Activated T-helper 2 cell treated with anti-CD3 and anti-CD28 coated beads, Interferon-gamma antibody, Interleukin-2, Interleukin-4, amounts not matched to agents 10 μg/mL and 5 μg/mL and 100 μg/mL, durations not matched to agents 14 hours and 24 hours and 36 hours (primary cell): ENCODE measurements around the gene SLC29A2. TPM values are rescaled to one million over a fixed set of nuclear protein-coding genes. Genes with fewer than 3 reads are reported as not detected.

Experiments used
- DNase-seq: peaks from one replicate; pipeline ENCODE4 v3.0.0; 2021; ENCODE audit warnings: low spot score
- H3K27ac Mint-ChIP-seq: one replicate; pipeline ENCODE4 v1.8.0; 2021; ENCODE audit warnings: mixed read lengths
- H3K27me3 Mint-ChIP-seq: one replicate; pipeline ENCODE4 v1.8.0; 2021; ENCODE audit warnings: low read depth, mixed read lengths
- H3K36me3 Mint-ChIP-seq: one replicate; pipeline ENCODE4 v1.8.0; 2021; ENCODE audit warnings: low read depth, mixed read lengths
- H3K4me1 Mint-ChIP-seq: one replicate; pipeline ENCODE4 v1.8.0; 2021; ENCODE audit warnings: low read depth, mixed read lengths
- H3K4me3 Mint-ChIP-seq: one replicate; pipeline ENCODE4 v1.8.0; 2021; ENCODE audit warnings: low read depth, mild to moderate bottlenecking, moderate library complexity, mixed read lengths
- H3K9me3 Mint-ChIP-seq: one replicate; pipeline ENCODE4 v1.8.0; 2021; ENCODE audit warnings: mixed read lengths
- intact Hi-C: fragments of 100-400 bp; cut with micrococcal nuclease; formaldehyde crosslinking; loops from one replicate; pipeline ENCODE4 v1.15.1; 2023
- total RNA-seq: library from RNA; stranded (reverse); gene quantifications from 2 replicates; pipeline ENCODE4 v1.2.3, GENCODE V29; 2022

SLC29A2 gene
- total RNA-seq, 1 donor from 2014 or later = 18.7 TPM

DNA sequence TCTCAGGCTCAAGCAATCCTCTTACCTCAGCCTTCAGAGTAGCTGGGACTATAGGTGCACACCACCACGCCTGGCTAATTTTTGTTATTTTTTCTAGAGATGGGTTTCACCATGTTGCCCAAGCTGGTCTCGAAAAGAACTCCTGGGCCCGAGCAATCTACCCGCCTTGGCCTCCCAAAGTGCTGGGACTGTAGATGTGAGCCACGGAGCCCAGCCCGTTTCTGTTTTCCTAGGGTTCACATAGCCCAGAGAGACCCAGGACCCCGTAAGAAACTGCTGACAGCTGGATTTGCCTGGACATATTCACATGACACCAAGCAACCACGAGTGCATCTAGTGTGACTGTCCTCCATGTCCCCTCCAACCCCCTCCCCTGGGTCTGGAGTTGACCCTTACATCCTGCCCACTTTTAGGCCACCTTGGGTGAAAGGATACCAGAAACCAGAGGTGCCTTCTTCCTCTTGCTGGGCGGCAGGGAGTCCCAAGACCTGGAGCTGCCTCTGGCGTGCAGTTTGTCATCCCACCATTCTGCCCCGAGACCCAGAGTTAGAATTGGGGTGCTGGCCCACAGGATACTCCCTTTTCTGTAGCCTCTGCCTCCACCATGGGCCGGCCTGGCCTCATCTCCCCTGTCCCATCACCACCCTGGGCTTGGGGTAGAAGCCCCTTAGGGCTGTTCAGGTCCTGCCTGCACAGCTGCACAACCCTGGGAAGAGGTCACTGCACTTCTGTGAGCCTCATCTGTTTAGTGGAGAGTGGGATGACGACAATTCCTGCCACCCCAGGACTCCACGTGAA is 31.7 kb downstream of the SLC29A2 start:
- Mint-ChIP-seq H3K36me3 (peaks cover 52% of the 10 kb centered on the region), H3K27me3 (peaks cover 1% of the 10 kb centered on the region), H3K9me3 (no peaks in the 10 kb centered on the region), H3K27ac (no peak overlapping the region), H3K4me3 (no peak overlapping the region), H3K4me1 (peaks cover 32% of the 10 kb centered on the region)
- DNase-seq = no peak
- intact Hi-C loops = no loop called here

DNA sequence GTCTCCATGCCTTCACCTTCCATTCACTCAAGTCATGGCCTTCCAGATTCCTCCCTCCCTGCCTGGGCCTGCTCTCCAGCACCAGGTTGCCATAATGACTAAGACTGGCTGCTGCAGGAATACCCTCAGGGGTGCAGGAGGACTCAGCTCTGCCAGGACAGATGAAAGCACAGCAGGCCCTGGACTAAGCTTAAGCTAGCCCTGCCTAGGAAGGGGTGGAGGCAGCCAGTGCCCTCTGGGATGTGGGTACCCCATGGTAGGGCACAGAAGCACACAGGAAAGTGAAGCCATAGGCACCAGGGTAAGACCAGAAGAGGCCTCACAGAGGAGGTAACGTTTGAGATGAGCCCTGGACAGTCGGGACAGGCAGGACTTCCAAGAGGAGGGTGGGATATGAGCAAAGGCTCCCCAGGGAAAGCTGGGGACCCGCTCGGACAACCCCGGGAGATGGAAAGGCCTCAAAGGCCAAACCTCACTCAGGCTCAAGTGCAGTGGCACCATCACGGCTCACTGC is 32.3 kb downstream of the SLC29A2 start:
- peaks cover 46% of the 10 kb centered on the region for H3K36me3 Mint-ChIP-seq
- H3K9me3 Mint-ChIP-seq = no peaks in the 10 kb centered on the region
- intact Hi-C loops = no loop called here
- H3K4me3 Mint-ChIP-seq = no peak overlapping the region
- H3K27ac Mint-ChIP-seq = no peak overlapping the region
- H3K27me3 Mint-ChIP-seq = peaks cover 1% of the 10 kb centered on the region
- H3K4me1 Mint-ChIP-seq = peaks cover 29% of the 10 kb centered on the region
- no peak for DNase-seq

DNA sequence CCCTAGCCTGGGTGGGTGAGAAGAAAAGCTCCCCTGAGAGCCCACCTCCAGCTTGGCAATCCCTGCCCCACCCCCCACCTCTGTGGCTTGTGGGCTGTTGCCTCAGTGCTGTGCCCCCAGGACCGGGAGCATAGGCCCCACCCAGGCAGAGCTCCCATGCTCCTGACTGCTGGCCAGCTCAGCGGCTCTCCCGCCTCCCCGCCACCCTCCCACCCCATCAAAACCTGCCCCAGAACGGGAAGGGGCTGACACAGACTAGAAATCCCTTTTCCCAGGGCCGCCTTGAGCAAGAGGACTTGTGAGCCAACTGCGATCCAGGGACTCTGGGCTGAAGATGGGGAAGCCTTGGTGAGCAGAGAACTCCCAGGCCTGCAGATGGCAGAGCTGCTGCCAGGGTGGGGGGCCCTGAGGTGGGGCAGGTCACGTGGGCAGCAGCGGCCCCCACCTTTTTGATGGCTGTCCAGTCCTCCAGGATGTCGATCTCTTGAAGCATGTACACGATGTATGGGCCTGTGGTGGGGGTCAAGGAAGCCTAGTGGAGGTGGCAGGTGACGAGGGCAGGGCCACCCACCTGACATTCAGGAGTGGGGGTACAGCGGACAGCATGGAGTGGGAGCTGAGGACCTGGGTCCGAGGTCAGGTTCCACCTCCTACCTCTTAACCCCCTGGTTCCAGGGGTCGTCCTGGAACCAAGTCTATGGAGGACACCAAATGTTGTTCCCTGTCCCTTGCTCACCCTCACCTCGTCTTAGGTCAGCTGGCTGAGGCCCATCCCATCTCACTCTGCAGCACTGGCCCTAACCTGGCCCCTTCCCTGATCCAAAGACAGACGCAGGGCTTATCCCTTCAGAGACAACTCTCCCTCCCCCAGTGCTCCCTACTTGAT is 33.0 kb downstream of the SLC29A2 start:
- Mint-ChIP-seq H3K36me3 (peaks cover 46% of the 10 kb centered on the region), H3K4me3 (no peak overlapping the region), H3K9me3 (no peaks in the 10 kb centered on the region), H3K27ac (no peak overlapping the region), H3K4me1 (peaks cover 24% of the 10 kb centered on the region), H3K27me3 (peaks cover 1% of the 10 kb centered on the region)
- intact Hi-C loops = no loop called here
- no peak for DNase-seq

DNA sequence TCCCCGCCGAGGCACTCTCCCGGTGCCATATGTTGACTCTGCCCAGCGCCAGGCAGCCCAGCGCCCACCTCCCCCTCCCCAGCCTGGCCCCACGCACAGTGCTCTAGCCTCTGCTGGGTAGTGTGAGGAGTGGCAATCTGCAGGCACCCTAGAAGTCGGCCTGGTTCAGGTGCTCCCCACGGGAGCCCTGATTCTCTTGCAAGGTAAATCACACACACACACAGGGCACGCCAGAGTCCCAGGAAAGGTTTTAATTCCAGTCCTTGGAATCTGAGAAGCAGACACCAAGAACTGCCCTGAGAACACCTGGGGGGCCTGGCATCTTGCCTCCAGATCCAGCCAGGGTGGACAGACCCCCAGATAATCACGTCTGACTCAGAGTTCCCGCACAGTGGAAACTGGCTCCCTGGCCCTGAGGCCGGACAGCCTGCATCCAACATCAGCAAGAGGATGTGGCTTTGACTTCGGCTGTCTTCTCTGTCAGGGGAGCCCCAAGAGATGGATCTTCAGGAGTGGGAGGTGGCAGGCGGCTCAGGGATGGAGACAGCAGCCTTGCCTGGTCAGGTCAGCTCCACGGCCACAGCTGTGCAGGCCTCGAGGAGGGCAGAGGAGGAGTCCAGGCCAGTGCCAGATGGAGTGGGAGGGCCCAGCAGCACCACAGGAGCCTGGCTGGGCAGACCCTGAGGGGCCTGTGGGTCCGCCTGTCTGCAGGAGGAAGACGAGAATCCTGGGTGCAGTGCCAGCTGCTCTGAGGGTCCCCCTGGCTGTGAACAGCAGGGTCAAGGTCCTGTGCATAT is 34.3 kb downstream of the SLC29A2 start:
- intact Hi-C loops = no loop called here
- Mint-ChIP-seq H3K27me3 (peaks cover 1% of the 10 kb centered on the region), H3K4me1 (peaks cover 16% of the 10 kb centered on the region), H3K9me3 (no peaks in the 10 kb centered on the region), H3K27ac (peak overlapping the region; percentile 71), H3K4me3 (peak overlapping the region; percentile 17), H3K36me3 (peaks cover 39% of the 10 kb centered on the region)
- DNase-seq = no peak

DNA sequence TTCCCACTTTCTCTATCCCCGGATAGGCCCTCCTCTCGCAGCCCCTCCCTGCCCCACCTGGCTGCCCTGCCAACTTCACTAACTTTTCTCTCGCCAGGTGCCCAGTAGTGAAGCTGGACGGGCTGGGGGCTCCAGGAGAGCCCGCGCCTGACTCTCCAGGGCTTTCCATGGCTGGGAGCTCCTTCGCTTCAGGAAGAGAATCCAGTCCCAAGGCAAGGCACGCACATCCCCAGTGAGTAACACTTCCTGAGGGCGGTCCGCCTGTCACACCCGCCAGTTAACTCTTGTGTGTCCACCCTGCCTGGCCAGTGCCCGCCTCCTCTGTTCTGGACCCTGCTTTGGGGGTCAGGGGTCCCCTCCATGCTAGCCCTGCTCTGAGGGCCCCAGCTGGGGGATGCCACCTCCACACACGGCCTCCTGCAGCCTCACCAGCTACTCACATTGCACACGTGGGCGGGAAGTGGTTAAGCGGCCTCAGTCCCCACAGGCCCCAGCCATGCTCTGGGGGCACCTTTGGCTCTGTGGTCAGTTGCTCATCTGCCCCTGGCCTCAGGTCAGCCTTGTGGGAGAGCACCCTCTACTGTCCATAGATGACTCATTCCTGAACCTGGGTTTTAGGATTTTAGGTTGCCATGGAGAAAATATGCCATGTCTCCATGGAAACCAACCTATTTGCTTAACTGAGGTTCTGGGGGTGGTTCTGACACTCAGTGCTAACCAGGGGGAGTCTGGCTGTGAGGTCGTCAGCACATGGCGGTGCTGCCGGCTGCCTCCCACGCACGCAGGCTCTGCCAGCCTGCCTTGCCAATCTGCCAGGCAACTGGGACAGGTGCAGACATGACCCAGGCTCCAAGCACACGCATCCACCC is 35.1 kb downstream of the SLC29A2 start, which contains the start of gene RIN1:
TSS of gene RIN1 (minus strand) at position 201 of the 869 bp plus-strand sequence. CDS start at position 169, 32 bp downstream.
- Mint-ChIP-seq H3K4me1 (peaks cover 16% of the 10 kb centered on the region), H3K4me3 (peak within 1 kb of the TSS; percentile 37), H3K36me3 (peaks cover 31% of the 10 kb centered on the region), H3K27ac (peak within 1 kb of the TSS; percentile 71), H3K9me3 (no peaks in the 10 kb centered on the region), H3K27me3 (peaks cover 1% of the 10 kb centered on the region)
- intact Hi-C loops = no loop called here
- peak; percentile 35 for DNase-seq

DNA sequence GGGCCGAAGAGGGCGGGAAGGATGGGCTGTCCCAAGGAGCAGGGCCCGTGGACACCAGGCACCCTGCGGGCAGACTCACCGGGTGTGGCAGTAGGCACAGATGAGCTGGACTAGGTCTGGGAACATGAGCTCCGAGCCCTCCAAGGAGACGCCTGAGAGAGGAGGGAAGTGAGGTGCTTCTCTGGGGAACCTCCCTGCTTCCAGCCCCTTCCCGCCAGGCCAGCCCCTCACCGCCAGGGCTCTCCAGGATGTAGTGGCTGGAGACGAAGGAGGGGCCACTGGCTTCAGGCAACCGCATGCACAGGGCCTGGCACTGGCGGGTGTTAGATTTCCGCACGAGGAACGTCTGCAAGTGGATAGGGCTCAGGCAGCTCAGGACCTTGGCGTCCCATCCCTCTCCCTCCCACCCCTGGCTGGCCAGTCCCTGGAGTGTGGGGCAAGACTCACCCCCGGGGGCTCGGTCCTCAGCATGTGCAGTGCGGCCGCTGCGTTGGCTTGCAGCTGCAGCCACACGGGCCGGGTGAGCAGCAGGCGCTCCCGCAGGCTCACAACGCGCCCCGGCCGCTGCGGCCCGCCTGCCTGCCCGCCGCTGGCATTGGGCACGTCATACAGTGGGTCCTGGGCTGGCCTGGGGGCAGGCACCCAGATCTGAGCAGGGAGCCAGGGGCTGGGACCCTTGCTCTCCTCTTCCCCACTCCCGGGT is 35.9 kb downstream of the SLC29A2 start:
- Mint-ChIP-seq H3K36me3 (peaks cover 23% of the 10 kb centered on the region), H3K4me3 (no peak overlapping the region), H3K9me3 (no peaks in the 10 kb centered on the region), H3K27me3 (peaks cover 1% of the 10 kb centered on the region), H3K4me1 (peaks cover 16% of the 10 kb centered on the region), H3K27ac (no peak overlapping the region)
- no peak for DNase-seq
- intact Hi-C loops = no loop called here

DNA sequence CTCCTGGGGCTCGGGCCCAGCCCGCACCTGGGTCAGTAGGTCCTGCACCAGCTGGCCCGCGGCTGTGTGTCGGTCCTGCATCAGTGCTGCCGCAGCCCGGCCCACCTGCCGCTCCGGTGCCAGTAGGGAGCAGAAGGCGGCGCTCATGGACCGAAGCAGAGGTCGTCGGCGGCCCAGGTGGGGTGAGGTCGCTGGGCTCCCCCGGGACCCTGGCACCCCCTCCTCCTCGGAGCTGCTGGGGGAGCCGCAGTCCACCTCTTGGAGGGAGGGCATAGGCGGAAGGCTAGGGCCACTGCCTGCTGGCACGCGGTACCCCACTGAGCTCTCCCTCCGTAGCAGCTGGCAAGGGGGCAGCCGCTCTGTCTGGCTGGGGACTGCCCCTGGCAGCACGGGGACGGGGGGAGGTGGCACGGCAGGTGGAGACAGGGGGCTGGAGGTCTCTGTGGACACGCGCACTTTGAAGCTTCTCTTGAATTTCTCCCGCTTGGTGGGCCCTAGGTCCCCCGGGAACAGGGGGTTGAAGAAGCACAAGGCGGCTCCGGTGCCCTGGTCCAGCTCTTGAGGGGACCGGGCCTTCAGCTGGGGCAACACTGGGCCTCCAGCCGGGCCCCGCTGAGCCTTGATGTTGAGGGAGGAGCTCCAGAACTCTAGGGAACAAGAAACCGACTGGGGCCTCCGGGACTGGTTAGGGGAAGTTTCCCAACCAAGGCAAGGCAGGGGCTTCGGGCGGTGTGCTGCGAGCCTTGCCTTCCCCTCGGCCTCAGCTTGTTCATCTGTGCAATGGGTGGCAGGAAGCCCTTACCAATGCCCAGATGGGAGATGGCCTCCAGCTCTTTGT is 36.7 kb downstream of the SLC29A2 start:
- Mint-ChIP-seq H3K36me3 (peaks cover 23% of the 10 kb centered on the region), H3K4me1 (peaks cover 16% of the 10 kb centered on the region), H3K9me3 (no peaks in the 10 kb centered on the region), H3K4me3 (peak overlapping the region; percentile 21), H3K27me3 (peaks cover 1% of the 10 kb centered on the region), H3K27ac (no peak overlapping the region)
- no peak for DNase-seq
- intact Hi-C loops = no loop called here

DNA sequence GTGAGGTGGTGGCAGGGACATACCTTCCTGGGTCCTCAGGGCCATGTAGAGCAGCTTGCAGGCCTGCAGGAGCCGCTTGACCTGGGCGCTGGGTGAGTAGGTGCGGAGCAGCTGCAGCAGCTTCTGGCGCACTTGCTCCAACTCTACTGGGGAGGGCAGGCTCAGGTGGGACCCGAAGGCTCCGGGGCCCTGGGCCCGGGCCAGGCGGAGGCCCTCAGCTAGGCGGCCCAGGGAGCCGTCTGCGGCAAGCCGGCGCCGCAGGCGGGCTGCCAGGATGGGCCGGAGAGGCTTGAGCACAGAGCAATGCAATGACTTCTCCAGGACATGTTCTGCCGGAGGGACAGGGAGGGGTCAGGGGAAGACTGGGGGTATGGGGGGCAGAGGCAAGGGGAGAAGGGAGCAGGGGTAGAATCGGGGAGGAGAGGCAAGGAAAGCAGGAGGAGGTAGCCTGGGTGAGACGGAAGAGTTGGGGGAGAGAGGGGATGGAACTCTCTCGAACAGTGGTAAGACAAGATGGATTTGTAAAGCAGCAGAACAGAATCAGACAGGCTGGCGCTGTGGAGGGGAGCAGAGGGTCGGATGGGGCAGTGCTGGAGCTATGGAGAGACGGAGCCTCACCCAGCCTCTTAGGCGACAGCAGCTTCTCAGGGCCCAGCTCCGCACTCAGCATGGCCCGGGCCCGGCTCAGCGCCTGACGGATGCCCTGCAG is 37.5 kb downstream of the SLC29A2 start:
- H3K36me3 Mint-ChIP-seq = peaks cover 20% of the 10 kb centered on the region
- no peaks in the 10 kb centered on the region for H3K9me3 Mint-ChIP-seq
- no peak overlapping the region for H3K27ac Mint-ChIP-seq
- intact Hi-C loops = no loop called here
- DNase-seq = no peak
- H3K4me3 Mint-ChIP-seq = no peak overlapping the region
- peaks cover 1% of the 10 kb centered on the region for H3K27me3 Mint-ChIP-seq
- H3K4me1 Mint-ChIP-seq = peaks cover 16% of the 10 kb centered on the region

DNA sequence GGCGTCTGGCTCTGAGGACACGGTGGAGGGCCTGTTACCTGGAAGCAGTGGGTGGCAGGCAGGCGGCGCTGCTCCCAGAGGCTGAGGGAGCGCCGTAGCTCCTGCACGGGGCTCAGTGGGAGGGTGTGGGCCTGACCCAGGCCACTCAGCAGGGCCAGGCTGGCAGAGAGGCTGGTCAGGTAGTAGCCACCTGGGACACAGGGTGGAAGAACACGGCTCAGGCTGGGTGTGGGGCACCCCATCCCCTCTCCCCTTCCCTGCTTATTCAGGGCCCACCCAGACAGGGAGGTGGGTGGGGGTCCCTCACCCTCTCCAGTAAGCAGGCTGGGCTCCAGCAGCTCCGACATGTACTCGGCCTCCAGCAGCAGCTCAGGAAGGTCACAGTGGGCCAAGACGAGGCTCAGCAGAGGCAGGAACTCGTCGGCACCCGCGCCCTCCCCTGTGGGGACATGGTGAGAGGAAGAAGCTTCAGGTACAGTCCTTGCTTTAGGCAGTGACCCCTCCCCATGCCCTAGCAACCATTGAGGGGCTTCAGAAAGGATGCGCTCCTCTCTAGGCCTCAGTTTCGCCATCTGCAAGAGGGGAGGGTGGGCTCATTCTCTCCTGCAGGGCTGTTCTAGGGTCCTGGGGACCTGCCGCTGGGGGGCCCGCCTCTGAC is 38.2 kb downstream of the SLC29A2 start:
- intact Hi-C loops = no loop called here
- H3K36me3 Mint-ChIP-seq = peaks cover 15% of the 10 kb centered on the region
- no peak overlapping the region for H3K27ac Mint-ChIP-seq
- peaks cover 21% of the 10 kb centered on the region for H3K4me1 Mint-ChIP-seq
- no peak overlapping the region for H3K4me3 Mint-ChIP-seq
- no peaks in the 10 kb centered on the region for H3K9me3 Mint-ChIP-seq
- DNase-seq = no peak
- peaks cover 1% of the 10 kb centered on the region for H3K27me3 Mint-ChIP-seq
